Prostate gland (tissue), 2 donors: Measurements from ENCODE around the gene SLC7A7. TPM values are rescaled to one million over a fixed set of nuclear protein-coding genes. Genes with fewer than 3 reads are reported as not detected.
"Not testable (repeated sequence)": the region's sequence is repeated elsewhere in the genome, so short reads cannot be mapped to it uniquely, and the experiment has no call there.

Source experiments
- DNase-seq: peaks from one replicate; pipeline ENCODE4 v3.0.0-alpha.2; 2019; ENCODE audit warnings: low spot score
- H3K27ac ChIP-seq, 2 donors: fragments of 200-600 bp; sonication (generic); 2 replicates each; pipeline ENCODE4 v1.5.1; 2017 to 2019
- H3K27me3 ChIP-seq: fragments of 200-600 bp; sonication (generic); replicated peaks from 2 replicates; pipeline ENCODE4 v1.5.1; 2019; ENCODE audit not compliant: insufficient read depth
- H3K36me3 ChIP-seq, 2 donors: fragments of 200-600 bp; sonication (generic); 1 replicate in 1 of 2; 2 replicates in 1 of 2; pipeline versions ENCODE4 v1.5.1 to v1.8.1; 2017 to 2019
- H3K4me1 ChIP-seq: fragments of 200-600 bp; sonication (generic); replicated peaks from 2 replicates; pipeline ENCODE4 v1.5.1; 2019
- H3K4me3 ChIP-seq, 2 donors: fragments of 200-600 bp; sonication (generic); 2 replicates each; pipeline ENCODE4 v1.5.1; 2017 to 2019
- H3K9me3 ChIP-seq: fragments of 200-600 bp; sonication (generic); 2 replicates; pipeline ENCODE4 v1.5.1; 2017
- POLR2A ChIP-seq: fragments of 450-650 bp; IDR thresholded peaks from one replicate; pipeline ENCODE4 v1.6.1; 2016; ENCODE audit warnings: antibody characterized with exemption, mild to moderate bottlenecking
- POLR2AphosphoS5 ChIP-seq: sonication (generic); formaldehyde crosslinking; IDR thresholded peaks from one replicate; pipeline ENCODE4 v1.6.1; 2017; ENCODE audit warnings: antibody characterized with exemption
- WGBS: methylation state at CpG from one replicate; pipeline ENCODE4 v1.1.5; 2018; 5-methylcytosine and 5-hydroxymethylcytosine counted together
- intact Hi-C: fragments of 100-400 bp; cut with DNase I; formaldehyde crosslinking; loops from one replicate; pipeline ENCODE4 v1.14.2; 2022
- total RNA-seq, 2 donors: library from RNA; depleted of rRNA; stranded (reverse); fragments of >200 nt; gene quantifications; one replicate each; pipeline ENCODE4 v1.1.0, GENCODE V29; 2016
- TF ChIP-seq, protein P1 (sequence below), 4 experiments: fragments of 200-600 bp in 2 of 4; fragments of 450-650 bp in 2 of 4; sonication (generic) in 2 of 4; IDR thresholded peaks; 1 replicate in 3 of 4; 2 replicates in 1 of 4; pipeline ENCODE4 v1.5.1; 2016 to 2019; ENCODE audit warnings: antibody characterized with exemption in 4 of 4, mild to moderate bottlenecking in 2 of 4, moderate library complexity in 2 of 4

The SLC7A7 gene
- total RNA-seq, 2 donors from 2014 or later, result 4.6 to 8.1 TPM

DNA sequence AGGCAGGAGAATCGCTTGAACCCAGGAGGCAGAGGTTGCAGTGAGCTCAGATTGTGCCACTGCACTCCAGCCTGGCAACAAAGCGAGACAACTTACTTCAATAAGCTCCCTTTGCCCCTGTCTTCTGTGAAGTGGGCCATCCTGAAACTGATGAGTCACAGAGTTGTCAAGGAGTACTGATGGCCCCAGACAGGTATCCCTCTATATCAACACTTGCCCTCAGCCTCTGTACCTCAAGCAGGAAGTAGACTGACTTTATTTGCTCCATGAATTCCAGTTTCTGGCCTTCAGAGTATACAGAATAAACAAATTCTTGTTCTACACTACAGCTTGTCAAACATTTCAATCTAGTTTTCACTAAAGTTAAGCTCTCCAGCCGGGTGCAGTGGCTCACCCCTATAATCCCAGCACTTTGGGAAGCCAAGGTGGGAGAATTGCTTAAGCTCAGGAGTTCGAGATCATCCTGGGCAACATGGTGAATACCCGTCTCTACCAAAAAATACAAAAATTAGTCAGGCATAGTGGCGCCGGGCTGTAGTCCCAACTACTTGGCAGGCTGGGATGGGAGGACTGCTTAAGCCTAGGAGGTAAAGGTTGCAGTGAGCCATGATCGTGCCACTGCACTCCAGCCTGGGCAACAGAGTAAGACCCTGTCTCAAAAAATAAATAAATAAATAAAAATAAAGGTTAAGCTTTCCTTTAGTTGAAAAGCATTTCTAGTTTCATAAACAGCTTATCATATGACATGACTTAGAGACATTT lies 39.9 kb upstream of the SLC7A7 start:
- H3K4me3 ChIP-seq, result no peak overlapping the region
- H3K9me3 ChIP-seq, result no peaks in the 10 kb centered on the region
- TF ChIP-seq, protein P1, sequence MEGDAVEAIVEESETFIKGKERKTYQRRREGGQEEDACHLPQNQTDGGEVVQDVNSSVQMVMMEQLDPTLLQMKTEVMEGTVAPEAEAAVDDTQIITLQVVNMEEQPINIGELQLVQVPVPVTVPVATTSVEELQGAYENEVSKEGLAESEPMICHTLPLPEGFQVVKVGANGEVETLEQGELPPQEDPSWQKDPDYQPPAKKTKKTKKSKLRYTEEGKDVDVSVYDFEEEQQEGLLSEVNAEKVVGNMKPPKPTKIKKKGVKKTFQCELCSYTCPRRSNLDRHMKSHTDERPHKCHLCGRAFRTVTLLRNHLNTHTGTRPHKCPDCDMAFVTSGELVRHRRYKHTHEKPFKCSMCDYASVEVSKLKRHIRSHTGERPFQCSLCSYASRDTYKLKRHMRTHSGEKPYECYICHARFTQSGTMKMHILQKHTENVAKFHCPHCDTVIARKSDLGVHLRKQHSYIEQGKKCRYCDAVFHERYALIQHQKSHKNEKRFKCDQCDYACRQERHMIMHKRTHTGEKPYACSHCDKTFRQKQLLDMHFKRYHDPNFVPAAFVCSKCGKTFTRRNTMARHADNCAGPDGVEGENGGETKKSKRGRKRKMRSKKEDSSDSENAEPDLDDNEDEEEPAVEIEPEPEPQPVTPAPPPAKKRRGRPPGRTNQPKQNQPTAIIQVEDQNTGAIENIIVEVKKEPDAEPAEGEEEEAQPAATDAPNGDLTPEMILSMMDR (IDR thresholded peaks at IDR 0.05), result no peak
- TF ChIP-seq POLR2AphosphoS5 (no peak), POLR2A (no peak)
- no peaks in the 10 kb centered on the region for H3K27me3 ChIP-seq
- no peak for DNase-seq
- H3K4me1 ChIP-seq, result peaks cover 9% of the 10 kb centered on the region
- intact Hi-C loops, result loop anchor here (5.0 to 10.0 kb wide), 2 partner anchors 90 to 298 kb away; partner anchors contain the start of gene OXA1L
- no peaks in the 10 kb centered on the region for H3K36me3 ChIP-seq
- no peak overlapping the region for H3K27ac ChIP-seq
- WGBS, result 90% methylated on average over 8 of the region's 8 CpGs

DNA sequence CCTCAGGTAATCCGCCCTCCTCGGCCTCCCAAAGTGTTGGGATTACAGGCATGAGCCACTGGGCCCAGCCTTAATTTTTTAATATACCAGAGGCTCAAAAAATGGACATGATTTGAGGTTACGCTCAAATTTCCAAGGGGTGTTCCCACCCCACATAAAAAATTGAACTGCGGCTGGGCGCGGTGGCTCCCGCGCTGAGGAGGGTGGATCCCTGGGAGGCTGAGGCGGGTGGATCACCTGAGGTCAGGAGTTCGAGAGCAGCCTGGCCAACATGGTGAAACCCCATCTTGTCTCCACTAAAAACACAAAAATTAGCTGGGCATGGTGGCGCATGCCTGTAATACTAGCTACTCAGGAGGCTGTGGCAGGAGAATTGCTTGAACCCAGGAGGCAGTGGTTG lies 39.1 kb upstream of the SLC7A7 start:
- not testable (repeated sequence) for H3K4me3 ChIP-seq, H3K36me3 ChIP-seq, DNase-seq, H3K27me3 ChIP-seq, H3K4me1 ChIP-seq, H3K27ac ChIP-seq, H3K9me3 ChIP-seq
- WGBS, result 96% methylated on average over 11 of the region's 11 CpGs
- intact Hi-C loops, result loop anchor here (5.0 to 10.0 kb wide), 2 partner anchors 89 to 297 kb away; partner anchors contain the start of gene OXA1L

DNA sequence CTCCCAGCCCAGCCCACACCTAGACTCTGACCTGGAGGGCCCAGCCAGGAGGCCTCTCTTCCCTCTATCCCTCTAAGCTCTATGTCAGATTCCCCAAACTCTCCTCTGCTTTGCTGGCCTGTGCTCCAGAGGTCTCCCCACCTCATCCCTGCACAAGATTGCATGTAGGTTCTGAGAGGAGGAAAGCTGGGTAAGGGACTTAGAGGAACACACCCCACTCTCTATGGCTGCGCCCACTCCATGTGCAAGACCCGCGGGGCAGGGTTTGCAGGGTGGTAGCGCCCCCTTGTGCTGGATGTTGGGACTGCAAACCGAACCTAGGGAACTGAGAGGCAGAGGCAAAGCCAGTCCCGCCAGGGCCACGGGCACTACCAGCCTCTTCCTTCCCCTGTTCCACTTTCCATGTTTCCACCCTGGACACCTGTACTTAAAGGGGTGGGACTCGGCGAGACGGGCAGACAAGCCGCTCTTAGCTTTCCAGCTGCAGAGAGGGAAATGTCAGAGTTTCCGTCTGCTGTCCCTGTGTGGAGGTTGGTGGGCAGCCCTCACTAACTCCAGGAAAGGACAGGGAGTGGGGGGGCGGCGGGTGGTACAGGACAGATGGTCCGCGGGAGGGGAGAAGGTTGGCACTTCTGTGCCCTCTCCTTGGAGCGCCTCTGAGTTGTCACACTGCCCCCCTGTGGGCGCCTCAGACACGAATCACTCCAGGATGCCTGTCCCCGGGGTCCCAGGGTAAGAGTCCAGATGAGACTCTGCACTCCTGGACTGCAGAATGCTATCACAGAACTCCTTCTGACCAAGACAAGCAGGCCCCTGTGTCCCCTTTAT lies 37.9 kb upstream of the SLC7A7 start:
- Histone ChIP-seq H3K36me3 (no peaks in the 10 kb centered on the region), H3K4me1 (peaks cover 9% of the 10 kb centered on the region), H3K9me3 (no peaks in the 10 kb centered on the region), H3K4me3 (peak overlapping the region; percentile 24 to 27), H3K27me3 (no peaks in the 10 kb centered on the region), H3K27ac (peak overlapping the region; percentile 66 to 74)
- intact Hi-C loops, result loop anchor here (1.0 to 10.0 kb wide), 4 partner anchors 17 to 296 kb away; partner anchors contain the start of genes MMP14 and OXA1L
- peak; percentile 51 for TF ChIP-seq POLR2AphosphoS5
- no peak for TF ChIP-seq POLR2A
- TF ChIP-seq, protein P1 (IDR thresholded peaks at IDR 0.05), result peak; percentile 93 to 97 (median 96)
- peak; percentile 82 for DNase-seq
- WGBS, result 2% methylated on average over 17 of the region's 20 CpGs

DNA sequence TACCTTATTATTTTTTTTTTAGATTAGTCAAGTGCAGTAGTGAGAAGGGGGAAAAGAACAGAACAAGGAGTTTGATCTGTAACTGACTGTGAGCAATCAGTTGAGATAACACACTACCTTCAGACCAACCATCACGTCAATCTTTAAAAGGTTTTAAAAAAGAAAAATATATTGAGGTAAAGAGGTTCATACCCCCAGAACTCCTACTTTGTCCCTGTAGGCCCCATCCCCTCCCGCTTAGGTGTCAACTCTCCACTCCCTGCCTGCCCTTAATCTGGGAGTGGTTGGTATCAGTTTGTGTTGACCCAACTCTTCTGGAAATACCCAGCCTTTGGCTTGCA lies 37.3 kb upstream of the SLC7A7 start:
- no peak overlapping the region for H3K4me3 ChIP-seq
- intact Hi-C loops, result loop anchor here (2.0 to 10.0 kb wide), 3 partner anchors 30 to 295 kb away; partner anchors contain the start of gene OXA1L
- DNase-seq, result no peak
- no peaks in the 10 kb centered on the region for H3K36me3 ChIP-seq
- H3K27me3 ChIP-seq, result no peaks in the 10 kb centered on the region
- no peak overlapping the region for H3K27ac ChIP-seq
- no peaks in the 10 kb centered on the region for H3K9me3 ChIP-seq
- TF ChIP-seq, protein P1 (IDR thresholded peaks at IDR 0.05), result no peak
- TF ChIP-seq POLR2AphosphoS5 (no peak), POLR2A (no peak)
- 86% methylated on average over 2 of the region's 2 CpGs for WGBS
- peaks cover 10% of the 10 kb centered on the region for H3K4me1 ChIP-seq

DNA sequence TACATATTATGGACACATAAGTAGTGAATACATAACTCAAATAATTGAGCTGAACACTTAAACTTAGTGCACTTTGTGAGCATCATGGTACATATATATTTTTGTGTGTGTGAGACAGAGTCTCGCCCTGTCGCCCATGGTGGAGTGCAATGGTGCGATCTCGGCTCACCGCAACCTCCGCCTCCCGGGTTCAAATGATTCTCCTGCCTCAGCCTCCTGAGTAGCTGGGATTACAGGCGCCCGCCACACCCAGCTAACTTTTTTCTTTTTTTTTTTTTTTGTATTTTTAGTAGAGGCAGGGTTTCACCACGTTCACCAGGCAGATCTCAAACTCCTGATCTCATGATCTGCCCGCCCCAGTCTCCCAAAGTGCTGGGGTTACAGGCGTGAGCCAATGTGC lies 36.9 kb upstream of the SLC7A7 start:
- 78% methylated on average over 12 of the region's 12 CpGs for WGBS
- H3K4me1 ChIP-seq, result peaks cover 14% of the 10 kb centered on the region
- not testable (repeated sequence) for H3K4me3 ChIP-seq, H3K9me3 ChIP-seq, DNase-seq, H3K27ac ChIP-seq, H3K27me3 ChIP-seq, H3K36me3 ChIP-seq
- intact Hi-C loops, result loop anchor here (2.0 to 10.0 kb wide), 3 partner anchors 29 to 295 kb away; partner anchors contain the start of gene OXA1L
